GM23338 (cell line): ENCODE measurements around the gene LOXL3. TPM values are rescaled to one million over a fixed set of nuclear protein-coding genes. Genes with fewer than 3 reads are reported as not detected.

Source experiments
- ATAC-seq: fragments of 200-7000 bp; cut with Tn5 transposase; 3 replicates; pipeline ENCODE4 v1.9.1; 2020
- DNase-seq: peaks from one replicate; pipeline ENCODE4 v3.0.0-alpha.2; 2015; ENCODE audit warnings: low spot score
- H2AFZ ChIP-seq: fragments of 200-600 bp; sonication (generic); 2 replicates; pipeline ENCODE4 v1.8.0; 2016; ENCODE audit warnings: antibody characterized with exemption, mild to moderate bottlenecking, moderate library complexity
- H3F3A ChIP-seq: fragments of 200-600 bp; sonication (generic); replicated peaks from 2 replicates; pipeline ENCODE4 v1.8.0; 2017; ENCODE audit warnings: antibody characterized with exemption, mixed run types, low read depth
- H3K27ac ChIP-seq: fragments of 200-600 bp; sonication (generic); 2 replicates; pipeline ENCODE4 v1.6.1; 2016; ENCODE audit warnings: low read depth
- H3K27me3 ChIP-seq: fragments of 200-600 bp; sonication (generic); 2 replicates; pipeline ENCODE4 v1.8.0; 2016; ENCODE audit warnings: mild to moderate bottlenecking, mixed run types, moderate library complexity; ENCODE audit not compliant: insufficient read depth
- H3K36me3 ChIP-seq: fragments of 200-600 bp; sonication (generic); 2 replicates; pipeline ENCODE4 v1.8.0; 2016; ENCODE audit warnings: mild to moderate bottlenecking; ENCODE audit not compliant: insufficient read depth
- H3K4me1 ChIP-seq: fragments of 200-600 bp; sonication (generic); 2 replicates; pipeline ENCODE4 v1.8.0; 2016; ENCODE audit warnings: mild to moderate bottlenecking, moderate library complexity; ENCODE audit not compliant: insufficient read depth
- H3K4me2 ChIP-seq: fragments of 200-600 bp; sonication (generic); 2 replicates; pipeline ENCODE4 v1.7.1; 2017; ENCODE audit warnings: mixed run types
- H3K4me3 ChIP-seq: fragments of 200-600 bp; sonication (generic); 2 replicates; pipeline ENCODE4 v1.6.1; 2016; ENCODE audit warnings: mixed run types
- H3K79me2 ChIP-seq: fragments of 200-600 bp; sonication (generic); replicated peaks from 2 replicates; pipeline ENCODE4 v1.8.0; 2017; ENCODE audit warnings: mild to moderate bottlenecking; ENCODE audit not compliant: insufficient read depth
- H3K9me2 ChIP-seq: fragments of 200-600 bp; sonication (generic); 2 replicates; pipeline ENCODE4 v1.8.0; 2017; ENCODE audit not compliant: insufficient read depth
- H4K20me1 ChIP-seq: fragments of 200-600 bp; sonication (generic); replicated peaks from 2 replicates; pipeline ENCODE4 v1.8.0; 2017; ENCODE audit warnings: mild to moderate bottlenecking; ENCODE audit not compliant: insufficient read depth
- H3K27ac Mint-ChIP-seq: 2 replicates; pipeline ENCODE4 v1.8.0; 2020; ENCODE audit warnings: inconsistent platforms, mild to moderate bottlenecking, moderate library complexity, mixed read lengths
- H3K27me3 Mint-ChIP-seq: 3 replicates; pipeline ENCODE4 v1.8.0; 2022; ENCODE audit warnings: low read depth, mild to moderate bottlenecking, moderate library complexity, mixed read lengths, inconsistent platforms; ENCODE audit not compliant: insufficient read depth, poor library complexity
- H3K36me3 Mint-ChIP-seq: 3 replicates; pipeline ENCODE4 v1.8.0; 2021; ENCODE audit warnings: low read depth, mild to moderate bottlenecking, inconsistent platforms, moderate library complexity, mixed read lengths
- H3K4me1 Mint-ChIP-seq: 3 replicates; pipeline ENCODE4 v1.8.0; 2020; ENCODE audit warnings: mild to moderate bottlenecking, inconsistent platforms, mixed read lengths
- H3K4me3 Mint-ChIP-seq: 3 replicates; pipeline ENCODE4 v1.8.0; 2021; ENCODE audit warnings: moderate library complexity, mild to moderate bottlenecking, inconsistent platforms, mixed read lengths
- H3K9me3 Mint-ChIP-seq: 3 replicates; pipeline ENCODE4 v1.8.0; 2020; ENCODE audit warnings: moderate library complexity, mild to moderate bottlenecking, inconsistent platforms, mixed read lengths
- ETS1 ChIP-seq: IDR thresholded peaks from 2 replicates; pipeline ENCODE4 v1.6.1; 2016; ENCODE audit warnings: antibody characterized with exemption
- EZH2phosphoT487 ChIP-seq: fragments of 200-600 bp; sonication (generic); IDR thresholded peaks from one replicate; pipeline ENCODE4 v1.8.1; 2018; ENCODE audit warnings: antibody characterized with exemption; ENCODE audit not compliant: unreplicated experiment
- JUNB ChIP-seq: IDR thresholded peaks from one replicate; pipeline ENCODE4 v1.6.1; 2016; ENCODE audit warnings: antibody characterized with exemption; ENCODE audit not compliant: unreplicated experiment
- NANOG ChIP-seq: IDR thresholded peaks from 2 replicates; pipeline ENCODE4 v1.6.1; 2016; ENCODE audit warnings: antibody characterized with exemption, borderline replicate concordance
- REST ChIP-seq: IDR thresholded peaks from one replicate; pipeline ENCODE4 v1.6.1; 2018; ENCODE audit warnings: antibody characterized with exemption; ENCODE audit not compliant: unreplicated experiment
- ZNF331 ChIP-seq: fragments of 250-450 bp; sonication (Bioruptor Pico); IDR thresholded peaks from 2 replicates; pipeline ENCODE4 v1.5.0; 2020; ENCODE audit warnings: low read depth, mild to moderate bottlenecking, moderate library complexity
- polyA plus RNA-seq: library from polyadenylated mRNA; unstranded; fragments of >200 nt; fragmentation: Nextera tagmentation; extraction: Ambion mirVana; gene quantifications from 2 replicates; pipeline ENCODE4 v1.2.1, GENCODE V29; 2016
- total RNA-seq: library from RNA; depleted of rRNA; stranded (reverse); fragments of >200 nt; shearing (Covaris generic); gene quantifications from 2 replicates; pipeline ENCODE4 v1.2.3, GENCODE V29; 2014

The LOXL3 gene
- total and polyA plus RNA-seq, 2 experiments from 2014 or later, result 4.7 to 14.9 TPM

- Histone ChIP-seq H2AFZ (no peak overlapping the region), H4K20me1 (no peaks in the 10 kb centered on the region; the same call in 1 of the 2 replicates), H3F3A (0 out of 2 replicates have a peak, but pooled peaks cover 2% of the 10 kb centered on the region), H3K4me3 (no peak overlapping the region), H3K27me3 (no peaks in the 10 kb centered on the region), H3K9me2 (no peaks in the 10 kb centered on the region), H3K36me3 (no peaks in the 10 kb centered on the region), H3K79me2 (no peaks in the 10 kb centered on the region), H3K4me1 (no peaks in the 10 kb centered on the region; the same call in 1 of the 2 replicates), H3K4me2 (no peak overlapping the region), H3K27ac (no peak overlapping the region)
- ATAC-seq (no peak), DNase-seq (no peak)
- Mint-ChIP-seq H3K4me1 (peaks cover 5% of the 10 kb centered on the region), H3K27me3 (peaks cover 2% of the 10 kb centered on the region), H3K9me3 (no peaks in the 10 kb centered on the region; the same call in 2 of the 3 replicates), H3K27ac (no peak overlapping the region), H3K4me3 (no peak overlapping the region), H3K36me3 (peaks cover 23% of the 10 kb centered on the region)
- no peak for TF ChIP-seq REST
- no peak for TF ChIP-seq JUNB
- TF ChIP-seq ETS1, result no peak
- TF ChIP-seq ZNF331 (CRISPR knock-in tag), result no peak
- TF ChIP-seq NANOG, result no peak
Measured at GRCh38 chr2:74535440-74535965, 18.2 kb downstream of the LOXL3 start.

- 0 out of 2 replicates have a peak, but pooled peaks cover 2% of the 10 kb centered on the region for H3F3A ChIP-seq
- TF ChIP-seq EZH2phosphoT487, result no peak
- no peak overlapping the region for H3K27ac Mint-ChIP-seq
- no peak overlapping the region for H3K27ac ChIP-seq
- no peak overlapping the region for H3K4me2 ChIP-seq
- H3K27me3 Mint-ChIP-seq, result peaks cover 2% of the 10 kb centered on the region
- H3K4me3 ChIP-seq, result no peak overlapping the region
- no peaks in the 10 kb centered on the region for H3K36me3 ChIP-seq
- H4K20me1 ChIP-seq, result no peaks in the 10 kb centered on the region; the same call in 1 of the 2 replicates
- H3K4me1 Mint-ChIP-seq, result peaks cover 5% of the 10 kb centered on the region
- H3K36me3 Mint-ChIP-seq, result peaks cover 23% of the 10 kb centered on the region
- H3K4me3 Mint-ChIP-seq, result no peak overlapping the region
- no peak for DNase-seq
- no peaks in the 10 kb centered on the region for H3K27me3 ChIP-seq
- H3K79me2 ChIP-seq, result no peaks in the 10 kb centered on the region
- H3K4me1 ChIP-seq, result no peaks in the 10 kb centered on the region; the same call in 1 of the 2 replicates
- no peak for ATAC-seq
- H3K9me3 Mint-ChIP-seq, result no peaks in the 10 kb centered on the region; the same call in 2 of the 3 replicates
- no peak overlapping the region for H2AFZ ChIP-seq
- no peaks in the 10 kb centered on the region for H3K9me2 ChIP-seq
Measured at GRCh38 chr2:74534411-74534810, 19.3 kb downstream of the LOXL3 start.
